Measurements from ENCODE around the gene PKHD1.

Gene PKHD1

GRCh38 chr6:51660767-51661166, 426.6 kb downstream of the PKHD1 start:
- DNase-seq, result no peak

- DNase-seq, result no peak
Measured at GRCh38 chr6:51657491-51657890, 429.9 kb downstream of the PKHD1 start.

- DNase-seq, result no peak
Measured at GRCh38 chr6:51655517-51655916, 431.9 kb downstream of the PKHD1 start.

- no peak for DNase-seq
Measured at GRCh38 chr6:51654647-51655046, 432.8 kb downstream of the PKHD1 start.

GRCh38 chr6:51651132-51651817, 436.1 kb downstream of the PKHD1 start:
- DNase-seq, result no peak

- no peak for DNase-seq
Measured at GRCh38 chr6:51648774-51649173, 438.6 kb downstream of the PKHD1 start.

GRCh38 chr6:51648236-51648635, 439.2 kb downstream of the PKHD1 start:
- DNase-seq, result no peak

- no peak for DNase-seq
Measured at GRCh38 chr6:51644426-51644825, 443.0 kb downstream of the PKHD1 start.

GRCh38 chr6:51640021-51640420, 447.4 kb downstream of the PKHD1 start:
- no peak for DNase-seq

- no peak for DNase-seq
Measured at GRCh38 chr6:51633424-51633823, 454.0 kb downstream of the PKHD1 start.

GRCh38 chr6:51630011-51630410, 457.4 kb downstream of the PKHD1 start:
- no peak for DNase-seq

- no peak for DNase-seq
Measured at GRCh38 chr6:51626391-51626790, 461.0 kb downstream of the PKHD1 start.

GRCh38 chr6:51625566-51625965, 461.8 kb downstream of the PKHD1 start:
- no peak for DNase-seq

GRCh38 chr6:51620971-51621370, 466.4 kb downstream of the PKHD1 start:
- no peak for DNase-seq

- no peak for DNase-seq
Measured at GRCh38 chr6:51619042-51619799, 468.2 kb downstream of the PKHD1 start.

- no peak for DNase-seq
Measured at GRCh38 chr6:51618563-51618962, 468.9 kb downstream of the PKHD1 start.

GRCh38 chr6:51617751-51618150, 469.7 kb downstream of the PKHD1 start:
- DNase-seq, result no peak

- DNase-seq, result no peak
Measured at GRCh38 chr6:51616243-51616642, 471.2 kb downstream of the PKHD1 start.

GRCh38 chr6:51614725-51615124, 472.7 kb downstream of the PKHD1 start:
- no peak for DNase-seq

GRCh38 chr6:51613558-51613957, 473.9 kb downstream of the PKHD1 start:
- DNase-seq, result no peak

- no peak for DNase-seq
Measured at GRCh38 chr6:51608932-51609331, 478.5 kb downstream of the PKHD1 start.

- no peak for DNase-seq
Measured at GRCh38 chr6:51608383-51608782, 479.0 kb downstream of the PKHD1 start.

- DNase-seq, result no peak
Measured at GRCh38 chr6:51600514-51600913, 486.9 kb downstream of the PKHD1 start.

- no peak for DNase-seq
Measured at GRCh38 chr6:51598171-51598570, 489.2 kb downstream of the PKHD1 start.

GRCh38 chr6:51594981-51595380, 492.4 kb downstream of the PKHD1 start:
- no peak for DNase-seq

Measured in NCI-H524 treated with DMSO at 0.1 percent for 48 hours (cell line).